A549 (cell line): ENCODE data around the gene LY6G5B. TPM values are rescaled to one million over a fixed set of nuclear protein-coding genes. Genes with fewer than 3 reads are reported as not detected.

Experiments used
- ATAC-seq, 2 experiments: fragments of 200-7000 bp in 1 of 2; fragments of >200 bp in 1 of 2; cut with Nextera tagmentation in 1 of 2; cut with Tn5 transposase in 1 of 2; 3 replicates each; pipeline versions ENCODE4 v1.8.0 to v1.9.1; 2018 to 2020; ENCODE audit warnings: mild to moderate bottlenecking in 1 of 2, moderate library complexity in 1 of 2
- CTCF ChIA-PET: fragments of 300-600 bp; sonication (Branson Sonifier 250); formaldehyde crosslinking; extraction: SDS; loops from one replicate; lab custom pipeline; 2021; ENCODE audit warnings: antibody characterized with exemption, inconsistent platforms; lab: Yijun Ruan, JAX
- POLR2A ChIA-PET: fragments of 350-600 bp; formaldehyde crosslinking; extraction: SDS; loops from one replicate; lab custom pipeline; 2021; ENCODE audit warnings: antibody characterized with exemption, inconsistent platforms; lab: Yijun Ruan, JAX
- DNase-seq, 2 experiments: peaks; one replicate each; pipeline versions ENCODE4 v3.0.0 to v3.0.0-alpha.2; 2011 to 2016; ENCODE audit warnings: low read depth in 1 of 2, low spot score in 1 of 2
- FAIRE-seq: peaks from 2 replicates; lab custom pipeline; 2011; peaks lifted over from hg19 to GRCh38; lab: Jason Lieb, UNC
- H3K27ac ChIP-seq, 2 experiments: fragments of >200 bp; sonication (Bioruptor Twin); formaldehyde crosslinking; 3 replicates each; pipeline ENCODE4 v1.5.1; 2016 to 2017
- H3K4me1 ChIP-seq: fragments of >200 bp; sonication (Bioruptor Twin); formaldehyde crosslinking; 3 replicates; pipeline ENCODE4 v1.6.1; 2016
- H3K4me2 ChIP-seq: fragments of >200 bp; sonication (Bioruptor Twin); formaldehyde crosslinking; 3 replicates; pipeline ENCODE4 v1.6.1; 2016
- H3K4me3 ChIP-seq: fragments of >200 bp; sonication (Bioruptor Twin); formaldehyde crosslinking; 3 replicates; pipeline ENCODE4 v1.5.1; 2016
- H3K9me3 ChIP-seq: fragments of >200 bp; sonication (Bioruptor Twin); formaldehyde crosslinking; 3 replicates; pipeline ENCODE4 v1.6.1; 2016
- CEBPB ChIP-seq, 2 experiments: fragments of >200 bp in 1 of 2; sonication (Bioruptor Twin) in 1 of 2; formaldehyde crosslinking in 1 of 2; IDR thresholded peaks; 2 replicates each; pipeline ENCODE4 v1.6.1; 2012 to 2016
- CHD4 ChIP-seq: fragments of 200-600 bp; sonication (generic); IDR thresholded peaks from 2 replicates; pipeline ENCODE4 v1.6.1; 2016; ENCODE audit warnings: antibody characterized with exemption, mild to moderate bottlenecking, borderline replicate concordance
- EHF ChIP-seq: fragments of 250-450 bp; sonication (Bioruptor Pico); IDR thresholded peaks from 2 replicates; pipeline ENCODE4 v1.5.0; 2020; ENCODE audit warnings: mild to moderate bottlenecking
- EP300 ChIP-seq, 2 experiments: fragments of >200 bp; sonication (Bioruptor Twin); formaldehyde crosslinking; IDR thresholded peaks; 2 replicates in 1 of 2; 3 replicates in 1 of 2; pipeline ENCODE4 v1.6.1; 2016 to 2017
- FOSL2 ChIP-seq, 2 experiments: fragments of 450-650 bp in 1 of 2; fragments of >200 bp in 1 of 2; sonication (Bioruptor Twin) in 1 of 2; formaldehyde crosslinking; IDR thresholded peaks; 2 replicates each; pipeline versions ENCODE4 v1.5.0 to v1.6.1; 2016 to 2020; ENCODE audit warnings: mild to moderate bottlenecking in 1 of 2, moderate library complexity in 1 of 2
- FOXS1 ChIP-seq: fragments of 250-450 bp; sonication (Bioruptor Pico); IDR thresholded peaks from 2 replicates; pipeline ENCODE4 v1.5.0; 2020; ENCODE audit warnings: mild to moderate bottlenecking, moderate library complexity
- HOXA7 ChIP-seq: fragments of 250-450 bp; sonication (Bioruptor Pico); IDR thresholded peaks from 2 replicates; pipeline ENCODE4 v1.5.0; 2020; ENCODE audit warnings: mild to moderate bottlenecking, moderate library complexity
- HOXB5 ChIP-seq: fragments of 250-450 bp; sonication (Bioruptor Pico); IDR thresholded peaks from 2 replicates; pipeline ENCODE4 v1.5.0; 2020; ENCODE audit warnings: mild to moderate bottlenecking, moderate library complexity
- JUN ChIP-seq, 2 experiments: fragments of >200 bp; sonication (Bioruptor Twin); formaldehyde crosslinking; IDR thresholded peaks; 2 replicates in 1 of 2; 3 replicates in 1 of 2; pipeline ENCODE4 v1.6.1; 2016 to 2017
- MAFK ChIP-seq: fragments of 450-650 bp; IDR thresholded peaks from 2 replicates; pipeline ENCODE4 v1.6.1; 2014; ENCODE audit not compliant: partially characterized antibody
- MAZ ChIP-seq: fragments of 150-350 bp; IDR thresholded peaks from 2 replicates; pipeline ENCODE4 v1.6.1; 2014; ENCODE audit warnings: antibody characterized with exemption, low read depth, low read length, borderline replicate concordance
- MYC ChIP-seq: IDR thresholded peaks from 2 replicates; pipeline ENCODE4 v1.6.1; 2012; ENCODE audit warnings: mild to moderate bottlenecking, inconsistent platforms, low read length, improper control_type of control experiment, borderline replicate concordance
- NFE2L2 ChIP-seq: fragments of 150-350 bp; conservative IDR thresholded peaks from 2 replicates; pipeline ENCODE4 v1.6.1; 2014; ENCODE audit warnings: low read length
- NR3C1 ChIP-seq: fragments of >200 bp; sonication (Bioruptor Twin); formaldehyde crosslinking; IDR thresholded peaks from 3 replicates; pipeline ENCODE4 v1.6.1; 2017
- PHF8 ChIP-seq: fragments of 200-600 bp; sonication (generic); IDR thresholded peaks from 2 replicates; pipeline ENCODE4 v1.6.1; 2016; ENCODE audit warnings: low read depth, mild to moderate bottlenecking, antibody characterized with exemption, moderate library complexity, borderline replicate concordance
- RFX5 ChIP-seq: fragments of 450-650 bp; IDR thresholded peaks from 2 replicates; pipeline ENCODE4 v1.7.1; 2014; ENCODE audit warnings: antibody characterized with exemption, mild to moderate bottlenecking, moderate library complexity
- RNF2 ChIP-seq: fragments of 200-600 bp; sonication (generic); IDR thresholded peaks from 2 replicates; pipeline ENCODE4 v1.6.1; 2016; ENCODE audit warnings: low read depth, mild to moderate bottlenecking, antibody characterized with exemption, moderate library complexity, borderline replicate concordance
- SMC3 ChIP-seq: fragments of >200 bp; sonication (Bioruptor Twin); formaldehyde crosslinking; IDR thresholded peaks from 3 replicates; pipeline ENCODE4 v1.6.1; 2018; ENCODE audit warnings: inconsistent platforms
- ZFP36 ChIP-seq: fragments of 450-650 bp; IDR thresholded peaks from 2 replicates; pipeline ENCODE4 v1.6.1; 2014; ENCODE audit warnings: borderline replicate concordance; ENCODE audit not compliant: partially characterized antibody
- ZNF302 ChIP-seq: fragments of 250-450 bp; sonication (Bioruptor Pico); IDR thresholded peaks from 2 replicates; pipeline ENCODE4 v1.9.0; 2021; ENCODE audit warnings: inconsistent platforms, mild to moderate bottlenecking, moderate library complexity
- ZSCAN20 ChIP-seq: fragments of 250-450 bp; sonication (Bioruptor Pico); IDR thresholded peaks from 2 replicates; pipeline ENCODE4 v1.8.0; 2022; ENCODE audit warnings: mild to moderate bottlenecking, moderate library complexity
- WGBS: methylation state at CpG from one replicate; pipeline ENCODE4 v1.1.6; 2017; ENCODE audit errors: missing lambda C conversion rate; 5-methylcytosine and 5-hydroxymethylcytosine counted together
- polyA plus RNA-seq, 4 experiments: library from polyadenylated mRNA; depleted of rRNA in 3 of 4; stranded (reverse); fragments of >200 nt; fragmentation: RNase III in 1 of 4; extraction: RNeasy Plus Mini Kit Qiagen cat#74134 plus additional on column Dnase treatment in 1 of 4; gene quantifications; 2 replicates in 3 of 4; 3 replicates in 1 of 4; pipeline ENCODE4 v1.2.3, GENCODE V29; 2011 to 2017
- TF ChIP-seq, protein P1 (sequence below): IDR thresholded peaks from 2 replicates; pipeline ENCODE4 v1.6.1; 2012; ENCODE audit warnings: low read depth, borderline replicate concordance
- TF ChIP-seq, protein P2 (sequence below): fragments of 150-350 bp; IDR thresholded peaks from 2 replicates; pipeline ENCODE4 v1.6.1; 2014; ENCODE audit warnings: low read depth, mild to moderate bottlenecking, low read length

LY6G5B gene
- polyA plus RNA-seq, 2 of the 4 experiments (the other 2 are of a cell fraction), result 5.9 to 9.9 TPM

DNA sequence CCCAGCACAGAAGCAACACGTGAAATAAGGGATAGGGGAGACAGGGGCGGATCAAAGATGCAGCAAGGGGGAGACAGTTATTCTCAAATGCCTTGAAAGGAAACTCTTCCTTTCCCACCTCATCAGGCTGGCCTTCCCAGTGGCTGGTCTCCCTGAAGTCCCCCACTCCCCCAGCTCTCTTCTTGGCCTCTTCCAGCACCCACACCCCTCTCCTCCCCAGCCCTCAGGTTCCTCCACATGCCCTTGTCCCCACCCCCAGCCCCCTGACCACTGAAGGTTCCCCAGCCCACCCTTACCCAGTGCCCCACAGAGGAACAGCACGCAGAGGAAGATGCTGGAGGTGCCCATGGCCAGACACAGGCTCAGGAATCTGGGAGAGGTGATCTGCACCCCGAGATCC is 43.7 kb downstream of the LY6G5B start:
- ChIA-PET CTCF (interaction anchor here (1.3 to 1.7 kb wide), 3 partner anchors 10 to 45 kb away, joined by 3 to 6 read pairs (median 4); partner anchors contain the start of gene MPIG6B), POLR2A (interaction anchor here (0.7 kb wide), 1 partner anchor 166 kb away, joined by 5 read pairs; the partner anchor contains the start of gene NFKBIL1)
- DNase-seq (no peak), FAIRE-seq (no peak), ATAC-seq (no peak)
- no peaks in the 10 kb centered on the region for H3K9me3 ChIP-seq
- 79% methylated on average over 3 of the region's 4 CpGs for WGBS
- no peak overlapping the region for H3K4me2 ChIP-seq
- no peak overlapping the region for H3K4me3 ChIP-seq
- H3K27ac ChIP-seq, result no peak overlapping the region
- TF ChIP-seq, protein P1, sequence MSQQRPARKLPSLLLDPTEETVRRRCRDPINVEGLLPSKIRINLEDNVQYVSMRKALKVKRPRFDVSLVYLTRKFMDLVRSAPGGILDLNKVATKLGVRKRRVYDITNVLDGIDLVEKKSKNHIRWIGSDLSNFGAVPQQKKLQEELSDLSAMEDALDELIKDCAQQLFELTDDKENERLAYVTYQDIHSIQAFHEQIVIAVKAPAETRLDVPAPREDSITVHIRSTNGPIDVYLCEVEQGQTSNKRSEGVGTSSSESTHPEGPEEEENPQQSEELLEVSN, result no peak
- TF ChIP-seq EHF (CRISPR knock-in tag) (no peak), HOXA7 (CRISPR knock-in tag) (no peak), MAZ (no peak), EP300 (IDR thresholded peaks at IDR 0.05) (no peak), CEBPB (IDR thresholded peaks at IDR 0.05) (no peak), FOSL2 (IDR thresholded peaks at IDR 0.05) (no peak), FOSL2 (CRISPR knock-in tag; IDR thresholded peaks at IDR 0.05) (no peak), ZFP36 (no peak), RFX5 (no peak), MAFK (no peak), FOXS1 (CRISPR knock-in tag) (no peak), NFE2L2 (no peak), RNF2 (no peak), HOXB5 (no peak)
- H3K4me1 ChIP-seq, result 0 out of 3 replicates have a peak, but pooled peaks cover 3% of the 10 kb centered on the region

DNA sequence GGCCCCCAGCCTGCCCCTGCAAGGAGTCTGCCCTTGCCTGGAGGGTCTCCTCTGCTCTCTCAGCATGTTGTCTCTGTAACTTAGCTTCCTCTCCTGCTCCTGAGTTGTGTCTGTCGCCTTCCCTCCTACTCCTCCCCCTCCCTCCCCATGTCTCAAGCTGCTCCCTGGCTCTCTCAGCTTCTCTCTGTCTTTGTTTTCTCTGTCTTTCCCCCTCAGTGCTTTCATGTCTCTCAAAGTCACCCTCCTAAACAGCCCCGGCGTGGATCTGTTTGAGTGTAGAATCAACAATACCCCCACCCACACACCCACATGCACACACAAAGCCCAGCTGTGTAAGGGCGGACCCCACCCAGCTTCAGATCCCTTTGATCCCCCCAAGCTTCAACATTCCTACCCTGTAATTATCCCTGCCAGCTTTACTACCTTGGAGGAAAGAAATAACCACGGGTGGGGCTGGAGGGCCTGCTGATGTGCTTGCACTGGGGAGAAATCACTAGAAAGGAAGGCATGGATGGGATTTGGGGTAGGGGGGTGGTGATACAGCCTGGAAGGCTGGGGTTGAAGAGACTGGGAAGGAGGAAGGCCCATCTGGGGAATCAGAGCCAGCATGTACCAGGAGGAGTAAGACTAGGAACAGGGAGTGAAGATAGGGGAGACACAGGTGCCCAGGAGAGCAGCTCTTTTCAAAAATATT is 44.4 kb downstream of the LY6G5B start:
- FAIRE-seq (no peak), ATAC-seq (no peak), DNase-seq (no peak)
- CTCF ChIA-PET, result interaction anchor here (1.3 to 2.0 kb wide), 4 partner anchors 10 to 45 kb away, joined by 3 to 6 read pairs (median 4); partner anchors contain the start of genes DDAH2 and MPIG6B
- H3K4me2 ChIP-seq, result no peak overlapping the region
- H3K9me3 ChIP-seq, result no peaks in the 10 kb centered on the region
- no peak overlapping the region for H3K4me3 ChIP-seq
- H3K4me1 ChIP-seq, result 0 out of 3 replicates have a peak, but pooled peaks cover 3% of the 10 kb centered on the region
- no peak overlapping the region for H3K27ac ChIP-seq
- POLR2A ChIA-PET, result no interaction called here
- TF ChIP-seq PHF8, result no peak
- TF ChIP-seq ZNF302 (CRISPR knock-in tag), result no peak
- TF ChIP-seq CHD4, result no peak
- TF ChIP-seq, protein P2, sequence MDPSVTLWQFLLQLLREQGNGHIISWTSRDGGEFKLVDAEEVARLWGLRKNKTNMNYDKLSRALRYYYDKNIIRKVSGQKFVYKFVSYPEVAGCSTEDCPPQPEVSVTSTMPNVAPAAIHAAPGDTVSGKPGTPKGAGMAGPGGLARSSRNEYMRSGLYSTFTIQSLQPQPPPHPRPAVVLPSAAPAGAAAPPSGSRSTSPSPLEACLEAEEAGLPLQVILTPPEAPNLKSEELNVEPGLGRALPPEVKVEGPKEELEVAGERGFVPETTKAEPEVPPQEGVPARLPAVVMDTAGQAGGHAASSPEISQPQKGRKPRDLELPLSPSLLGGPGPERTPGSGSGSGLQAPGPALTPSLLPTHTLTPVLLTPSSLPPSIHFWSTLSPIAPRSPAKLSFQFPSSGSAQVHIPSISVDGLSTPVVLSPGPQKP, result no peak
- TF ChIP-seq ZSCAN20, result no peak
- no peak for TF ChIP-seq JUN (IDR thresholded peaks at IDR 0.05)
- no peak for TF ChIP-seq SMC3
- TF ChIP-seq MYC, result no peak
- TF ChIP-seq NR3C1, result no peak
- no peak for TF ChIP-seq MAFK
- 58% methylated on average over 5 of the region's 5 CpGs for WGBS
